Mucosa of descending colon (tissue), 3 donors: ENCODE data around the gene SH3PXD2B. TPM values are rescaled to one million over a fixed set of nuclear protein-coding genes. Genes with fewer than 3 reads are reported as not detected.

Experiments
- ATAC-seq: fragments of 200-7000 bp; cut with Tn5 transposase; one replicate; pipeline ENCODE4 v1.9.1; 2020; ENCODE audit warnings: mild to moderate bottlenecking, moderate library complexity
- DNase-seq, 3 donors: peaks; one replicate each; pipeline ENCODE4 v3.0.0-alpha.2; 2020
- H3K36me3 ChIP-seq: fragments of 200-600 bp; one replicate; pipeline ENCODE4 v1.8.0; 2021; ENCODE audit warnings: low read depth, mild to moderate bottlenecking
- H3K4me1 ChIP-seq: fragments of 200-600 bp; one replicate; pipeline ENCODE4 v1.8.0; 2021; ENCODE audit warnings: low read depth, mild to moderate bottlenecking
- H3K4me3 ChIP-seq: fragments of 200-600 bp; one replicate; pipeline ENCODE4 v1.8.0; 2021; ENCODE audit warnings: mild to moderate bottlenecking
- H3K9me3 ChIP-seq: fragments of 200-600 bp; one replicate; pipeline ENCODE4 v1.8.0; 2021; ENCODE audit warnings: mild to moderate bottlenecking
- intact Hi-C, 2 donors: fragments of 100-400 bp; cut with DNase I in 1 of 2; cut with micrococcal nuclease in 1 of 2; formaldehyde crosslinking; loops; one replicate each; pipeline versions ENCODE4 v1.11.0 to v1.11.1; 2022; cut with DNase I, micrococcal nuclease
- total RNA-seq, 3 donors: library from RNA; stranded (reverse); fragmentation: NEBNext Ultra II Directional in 2 of 3; extraction: Animal tissue kit (Norgen Biotek cat#: 25700) in 2 of 3; gene quantifications; one replicate each; pipeline versions ENCODE4 v1.2.1 to v1.2.4, GENCODE V29; 2021 to 2023
- TF ChIP-seq, protein P1 (sequence below): fragments of 200-600 bp; IDR thresholded peaks from one replicate; pipeline ENCODE4 v1.8.0; 2022; ENCODE audit warnings: antibody characterized with exemption, mild to moderate bottlenecking
- donor health status: DM: no; HTN: no; CAD: no; lungs with moderate emphysema.
- donor health status: DM: no; HTN: no; CAD: no.
- donor health status: DM: no; HTN: yes; CAD: no.

Gene SH3PXD2B
- total RNA-seq, 3 donors from 2014 or later = 5.4 to 28.7 (median 19.9) TPM

DNA sequence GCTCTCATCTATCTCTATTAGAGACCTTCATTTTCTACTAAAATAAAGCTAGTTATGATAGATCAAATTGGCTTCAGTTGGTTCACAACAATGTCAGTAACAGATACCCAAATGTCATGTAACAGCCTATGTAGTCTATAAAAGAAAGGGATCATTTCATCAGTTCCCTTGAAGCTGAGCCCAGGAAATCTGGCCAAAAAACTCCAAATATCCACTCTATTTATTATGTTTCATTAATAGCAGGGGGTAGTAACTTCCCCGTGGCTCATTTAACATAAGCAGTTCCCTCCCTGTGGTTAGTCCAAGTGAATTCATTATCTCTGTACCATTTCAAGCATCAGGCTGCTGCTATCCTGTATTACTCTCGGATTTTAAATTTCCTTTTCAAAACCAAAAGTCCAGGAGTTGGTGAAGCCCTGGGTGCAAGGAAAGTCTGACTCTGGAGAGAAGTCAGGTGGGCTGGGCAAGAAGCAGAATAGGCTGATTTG is 66.0 kb downstream of the SH3PXD2B start:
- TF ChIP-seq, protein P1, sequence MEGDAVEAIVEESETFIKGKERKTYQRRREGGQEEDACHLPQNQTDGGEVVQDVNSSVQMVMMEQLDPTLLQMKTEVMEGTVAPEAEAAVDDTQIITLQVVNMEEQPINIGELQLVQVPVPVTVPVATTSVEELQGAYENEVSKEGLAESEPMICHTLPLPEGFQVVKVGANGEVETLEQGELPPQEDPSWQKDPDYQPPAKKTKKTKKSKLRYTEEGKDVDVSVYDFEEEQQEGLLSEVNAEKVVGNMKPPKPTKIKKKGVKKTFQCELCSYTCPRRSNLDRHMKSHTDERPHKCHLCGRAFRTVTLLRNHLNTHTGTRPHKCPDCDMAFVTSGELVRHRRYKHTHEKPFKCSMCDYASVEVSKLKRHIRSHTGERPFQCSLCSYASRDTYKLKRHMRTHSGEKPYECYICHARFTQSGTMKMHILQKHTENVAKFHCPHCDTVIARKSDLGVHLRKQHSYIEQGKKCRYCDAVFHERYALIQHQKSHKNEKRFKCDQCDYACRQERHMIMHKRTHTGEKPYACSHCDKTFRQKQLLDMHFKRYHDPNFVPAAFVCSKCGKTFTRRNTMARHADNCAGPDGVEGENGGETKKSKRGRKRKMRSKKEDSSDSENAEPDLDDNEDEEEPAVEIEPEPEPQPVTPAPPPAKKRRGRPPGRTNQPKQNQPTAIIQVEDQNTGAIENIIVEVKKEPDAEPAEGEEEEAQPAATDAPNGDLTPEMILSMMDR = no peak
- intact Hi-C loops = no loop called here
- ATAC-seq (no peak), DNase-seq (no peak)
- Histone ChIP-seq H3K4me3 (no peak overlapping the region), H3K36me3 (no peaks in the 10 kb centered on the region), H3K9me3 (no peaks in the 10 kb centered on the region), H3K4me1 (peaks cover 4% of the 10 kb centered on the region)

DNA sequence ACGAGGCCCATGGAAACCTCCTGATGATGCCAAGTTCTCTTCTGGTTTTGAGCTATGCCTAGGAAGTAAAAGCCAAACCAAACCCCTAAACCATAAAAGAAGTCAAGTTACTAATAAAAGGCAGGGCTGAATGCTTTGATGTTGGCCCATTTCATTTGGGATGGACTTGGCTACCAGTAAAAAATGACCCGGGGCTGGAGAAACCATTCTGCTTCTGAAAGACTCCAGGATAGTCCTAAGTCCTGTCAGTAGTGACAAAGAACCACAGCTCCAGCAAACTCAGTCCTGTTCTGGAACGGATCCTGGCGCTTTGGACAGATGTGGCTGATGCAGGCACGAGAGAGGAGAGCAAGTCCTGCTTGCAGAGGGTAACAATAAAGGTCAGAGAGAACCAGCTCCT is 68.6 kb downstream of the SH3PXD2B start:
- intact Hi-C loops = no loop called here
- H3K36me3 ChIP-seq = no peaks in the 10 kb centered on the region
- ATAC-seq = no peak
- peaks cover 11% of the 10 kb centered on the region for H3K4me1 ChIP-seq
- H3K9me3 ChIP-seq = no peaks in the 10 kb centered on the region
- no peak for DNase-seq
- TF ChIP-seq, protein P1 = no peak
- no peak overlapping the region for H3K4me3 ChIP-seq

DNA sequence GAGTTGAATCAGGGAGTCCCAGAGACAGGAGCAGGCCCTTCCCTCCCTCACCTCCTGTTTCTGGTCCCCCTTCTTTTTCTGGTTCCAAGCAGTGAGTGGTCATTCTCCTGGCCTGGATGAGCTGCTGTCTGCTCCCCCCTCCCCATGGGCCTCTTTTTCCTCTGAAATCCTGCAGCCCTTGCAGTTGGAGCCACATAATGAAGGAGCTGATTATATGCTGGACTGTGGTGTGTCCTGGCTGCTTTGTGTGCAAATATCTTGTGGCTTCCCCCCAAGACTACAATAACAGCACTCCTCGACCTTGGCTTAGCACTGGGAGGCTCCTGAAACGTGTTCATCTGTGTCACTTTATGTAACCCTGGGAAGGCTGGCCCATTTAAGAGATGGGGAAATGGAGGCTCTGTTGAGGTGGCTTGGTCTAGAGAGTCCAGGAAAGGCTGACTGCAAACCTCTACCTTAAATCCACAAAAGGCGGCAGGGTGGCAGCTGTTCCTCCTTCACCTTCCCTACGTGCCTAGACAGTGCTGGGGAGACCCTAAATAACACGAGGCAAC is 69.2 kb downstream of the SH3PXD2B start:
- TF ChIP-seq, protein P1 = no peak
- peaks cover 11% of the 10 kb centered on the region for H3K4me1 ChIP-seq
- ATAC-seq = no peak
- no peak overlapping the region for H3K4me3 ChIP-seq
- intact Hi-C loops = no loop called here
- H3K36me3 ChIP-seq = no peaks in the 10 kb centered on the region
- H3K9me3 ChIP-seq = no peaks in the 10 kb centered on the region
- no peak for DNase-seq

DNA sequence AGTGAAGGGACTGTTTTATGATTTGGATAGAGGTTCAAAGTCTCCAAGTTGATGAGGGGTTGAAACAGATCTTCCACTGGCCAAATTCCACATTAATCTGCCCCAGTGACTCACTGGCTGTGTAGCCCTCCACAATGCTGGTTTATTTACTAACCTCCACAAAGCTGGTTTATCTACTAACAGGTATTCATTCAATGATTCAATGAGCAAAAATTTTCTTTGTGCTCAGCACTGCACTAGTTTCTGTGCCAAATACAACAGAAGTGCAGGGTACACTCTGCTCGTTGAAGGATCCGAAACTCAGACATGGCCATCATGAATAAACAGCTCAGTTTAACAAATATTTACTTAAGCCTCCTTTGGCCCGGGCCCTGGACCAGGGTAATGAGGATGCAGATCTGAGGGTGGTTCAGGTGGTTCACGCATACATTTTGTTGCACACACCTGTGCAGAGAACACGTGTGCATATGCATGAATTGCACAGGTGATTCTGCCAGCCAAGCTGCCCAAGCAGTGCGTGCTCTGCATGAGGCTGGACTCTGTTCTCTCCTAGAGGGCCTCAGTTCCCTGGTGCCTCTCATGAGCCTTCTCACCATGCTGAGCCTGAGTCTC is 71.0 kb downstream of the SH3PXD2B start:
- DNase-seq = peak in 1 of 3 donors; percentile 37
- intact Hi-C loops = no loop called here
- TF ChIP-seq, protein P1 = no peak
- H3K4me1 ChIP-seq = peaks cover 11% of the 10 kb centered on the region
- H3K36me3 ChIP-seq = no peaks in the 10 kb centered on the region
- peak; percentile 86 for ATAC-seq
- H3K4me3 ChIP-seq = no peak overlapping the region
- H3K9me3 ChIP-seq = no peaks in the 10 kb centered on the region

DNA sequence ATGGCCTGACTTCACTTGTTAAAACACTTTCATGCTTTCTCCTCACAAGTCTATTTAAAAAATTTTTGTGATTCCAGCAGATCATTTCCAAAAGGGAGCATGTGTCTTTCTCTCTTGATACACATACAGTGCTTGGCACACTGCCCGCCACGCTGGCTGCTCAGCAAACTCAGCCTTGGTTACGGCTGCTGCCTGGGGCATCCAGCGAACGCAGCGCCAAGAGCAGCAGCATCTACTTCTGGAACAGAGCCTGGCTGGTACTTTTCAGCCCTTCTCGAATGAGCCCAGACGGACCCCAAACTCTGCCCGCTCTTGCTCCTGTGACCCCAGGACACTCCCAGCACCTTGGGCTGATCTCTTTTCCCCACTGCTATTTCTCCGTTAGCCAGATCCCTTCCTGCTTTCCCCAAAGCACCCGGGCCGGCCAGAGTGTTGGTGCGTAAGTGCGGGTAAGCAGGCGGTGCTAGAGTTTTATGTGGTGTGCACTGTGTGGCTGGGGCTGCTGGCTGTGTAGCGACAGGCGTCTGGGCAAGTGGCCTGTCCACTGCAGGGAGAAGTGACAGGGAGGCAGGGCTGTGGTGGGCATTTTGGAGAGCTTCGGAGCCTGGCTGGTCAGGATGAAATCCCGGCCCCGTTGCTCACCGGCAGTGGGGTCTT is 73.2 kb downstream of the SH3PXD2B start:
- Histone ChIP-seq H3K4me3 (no peak overlapping the region), H3K4me1 (peaks cover 11% of the 10 kb centered on the region), H3K9me3 (no peaks in the 10 kb centered on the region), H3K36me3 (no peaks in the 10 kb centered on the region)
- intact Hi-C loops = no loop called here
- TF ChIP-seq, protein P1 = no peak
- no peak for ATAC-seq
- peak; percentile 32 to 59 (median 48) for DNase-seq
